ENCODE data around the gene CDIP1. TPM values are rescaled to one million over a fixed set of nuclear protein-coding genes. Genes with fewer than 3 reads are reported as not detected.

CDIP1 gene
- total and polyA plus RNA-seq, 10 of the 15 experiments (the other 5 are each of a cell fraction or from before 2014, with no cell fraction given) = 6.1 to 32.4 (median 13.6) TPM

DNA sequence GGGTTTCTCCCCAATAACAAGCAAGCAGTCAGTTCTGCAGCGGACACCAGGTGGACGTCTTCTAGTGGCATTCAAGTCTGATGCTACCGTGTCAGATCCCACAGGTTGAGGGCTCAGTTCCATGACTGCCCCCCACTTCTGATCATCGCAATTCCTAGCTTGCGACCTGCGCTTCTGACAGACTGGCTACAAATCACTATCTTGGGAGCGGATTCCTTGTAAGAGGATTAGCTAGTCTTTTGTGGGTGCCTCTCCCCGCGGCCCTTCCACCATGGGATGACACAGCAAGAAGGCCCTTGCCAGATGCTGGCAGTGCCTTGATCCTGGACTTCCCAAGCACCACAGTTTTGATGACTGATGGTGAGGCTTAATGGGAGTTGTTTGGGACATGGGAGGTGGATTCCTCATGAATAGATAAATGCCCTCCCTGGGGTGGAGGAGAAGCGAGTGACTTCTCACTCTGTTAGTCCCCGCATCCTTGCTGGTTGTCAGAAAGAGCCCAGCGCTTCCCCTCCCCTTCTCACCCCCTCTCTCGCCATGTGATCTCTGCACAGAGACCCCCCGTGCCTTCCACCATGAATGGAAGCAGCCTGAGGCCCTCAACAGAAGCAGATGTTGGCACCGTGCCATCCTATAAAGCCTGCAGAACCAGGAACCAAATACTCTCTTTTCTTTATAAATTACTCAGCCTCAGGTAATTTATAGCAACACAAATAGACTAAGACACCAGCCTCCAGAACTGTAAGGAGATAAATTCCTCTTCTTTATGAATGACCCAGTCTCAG lies 19.1 kb downstream of the CDIP1 start:
- POLR2A ChIA-PET = interaction anchor here (0.6 kb wide), 1 partner anchor 31 kb away, joined by 3 read pairs; no protein-coding TSS in a partner anchor

More for the DNA sequence above, 19.1 kb downstream of the CDIP1 start:
- in situ Hi-C loops (cut with MboI) = loop anchor here (10.0 kb wide), 1 partner anchor 435 kb away; the partner anchor contains the start of gene SEC14L5
- H3K36me3 ChIP-seq (ENCODE audit: control insufficient read depth in 2 of 2, insufficient read depth in 2 of 2, low read length in 1 of 2) = no peaks in the 10 kb centered on the region; a peak in 2 of 4 replicates
- 83% methylated on average over 15 of the region's 15 CpGs for WGBS (ENCODE audit: insufficient coverage, insufficient replicate concordance, low lambda C conversion rate, missing lambda C conversion rate)
- H2AFZ ChIP-seq (ENCODE audit: control insufficient read depth, low read depth, low read length) = no peak overlapping the region
- ATAC-seq = no peak
- no peaks in the 10 kb centered on the region; the same call in 1 of the 2 replicates for H3K79me2 ChIP-seq (ENCODE audit: control insufficient read depth, insufficient read depth, low read length)
- H3K4me3 ChIP-seq = no peak overlapping the region
- ChIA-PET SMC1A (ENCODE audit: uncharacterized antibody, unreplicated experiment) (interaction anchor here (1.0 to 1.3 kb wide), 3 partner anchors 14 to 66 kb away, joined by 3 to 7 read pairs (median 6); no protein-coding TSS in a partner anchor), RAD21 (ENCODE audit: unreplicated experiment) (no interaction called here), CTCF (interaction anchor here (1.1 to 6.7 kb wide), 6 partner anchors 9 to 104 kb away, joined by 4 to 65 read pairs (median 8); no protein-coding TSS in a partner anchor)
- intact Hi-C loops (cut with micrococcal nuclease; ENCODE audit: unreplicated experiment) = loop anchor here (10.0 kb wide), 2 partner anchors 95 to 435 kb away; partner anchors contain the start of genes SEC14L5 and UBALD1
- no peak overlapping the region for H3K27ac ChIP-seq (ENCODE audit: control insufficient read depth, insufficient read depth)
- no peaks in the 10 kb centered on the region for H4K20me1 ChIP-seq (ENCODE audit: control insufficient read depth, insufficient read depth)
- no TSS peak for BruUV-seq (replicated peaks)
- H3K9me3 ChIP-seq (replicated peaks; ENCODE audit: control insufficient read depth, insufficient read depth, low read length) = no peaks in the 10 kb centered on the region
- peaks cover 13% of the 10 kb centered on the region for H3K4me1 ChIP-seq (ENCODE audit: control insufficient read depth, insufficient read depth, low read length)
- FAIRE-seq = no peak
- no peak for DNase-seq (ENCODE audit: low read depth, low spot score)
- H3K9ac ChIP-seq (ENCODE audit: control insufficient read depth, insufficient read depth, low read length) = no peak overlapping the region
- TF ChIP-seq SIX5 (IDR thresholded peaks at IDR 0.05; ENCODE audit: low read depth, low read length, severe bottlenecking) = no peak
- no peak for TF ChIP-seq SUZ12 (IDR thresholded peaks at IDR 0.05; ENCODE audit: unreplicated experiment)
- TF ChIP-seq BACH1 (IDR thresholded peaks at IDR 0.05; ENCODE audit: borderline replicate concordance) = no peak
- TF ChIP-seq MTA3 (IDR thresholded peaks at IDR 0.05; ENCODE audit: borderline replicate concordance, low read length) = no peak
- TF ChIP-seq RCOR1 (conservative IDR thresholded peaks at IDR 0.05; ENCODE audit: low read depth, low read length) = no peak
- no peak for TF ChIP-seq RAD21 (IDR thresholded peaks at IDR 0.05; ENCODE audit: insufficient read depth, low read depth, low read length)
- no peak overlapping the region for H3K4me2 ChIP-seq (ENCODE audit: control insufficient read depth, insufficient read depth)
- H3K27me3 ChIP-seq (replicated peaks in 1 of 2; ENCODE audit: control insufficient read depth in 2 of 2, insufficient read depth in 2 of 2, low read length in 1 of 2) = no peaks in the 10 kb centered on the region

All from GM12878 (cell line).